Tibial artery (tissue), 4 donors: ENCODE data around the gene CWH43.

Experiments used
- DNase-seq, 2 donors: peaks; one replicate each; pipeline ENCODE4 v3.0.0-alpha.2; 2019
- H3K27ac ChIP-seq, 2 donors: fragments of 200-600 bp; sonication (generic) in 1 of 2; 1 replicate in 1 of 2; 2 replicates in 1 of 2; pipeline ENCODE4 v1.5.1; 2018 to 2019; ENCODE audit warnings: mild to moderate bottlenecking in 1 of 2
- H3K27me3 ChIP-seq, 2 donors: fragments of 200-600 bp; sonication (generic) in 1 of 2; one replicate each; pipeline versions ENCODE4 v1.5.1 to v1.6.0; 2016 to 2019
- H3K36me3 ChIP-seq, 3 donors: fragments of 200-600 bp; sonication (generic) in 2 of 3; one replicate each; pipeline ENCODE4 v1.5.1; 2016 to 2019; ENCODE audit warnings: mild to moderate bottlenecking in 2 of 3
- H3K4me1 ChIP-seq, 4 donors: fragments of 200-600 bp; sonication (generic) in 2 of 4; 1 replicate in 3 of 4; 2 replicates in 1 of 4; pipeline ENCODE4 v1.5.1; 2016 to 2019
- H3K4me3 ChIP-seq, 2 donors: fragments of 200-600 bp; sonication (generic) in 1 of 2; 1 replicate in 1 of 2; 2 replicates in 1 of 2; pipeline ENCODE4 v1.5.1; 2018 to 2019; ENCODE audit warnings: mild to moderate bottlenecking in 2 of 2
- H3K9me3 ChIP-seq, 3 donors: fragments of 200-600 bp; sonication (generic) in 1 of 3; one replicate each; pipeline ENCODE4 v1.5.1; 2016 to 2019
- intact Hi-C: fragments of 100-400 bp; cut with DNase I; formaldehyde crosslinking; loops from one replicate; pipeline ENCODE4 v1.15.0; 2023; ENCODE audit warnings: low total_unique reads
- TF ChIP-seq, protein P1 (sequence below), 2 experiments: fragments of 200-600 bp in 1 of 2; fragments of 450-650 bp in 1 of 2; IDR thresholded peaks; one replicate each; pipeline ENCODE4 v1.5.1; 2017 to 2019; ENCODE audit warnings: antibody characterized with exemption in 2 of 2, mild to moderate bottlenecking in 1 of 2, moderate library complexity in 1 of 2

Gene CWH43

DNA sequence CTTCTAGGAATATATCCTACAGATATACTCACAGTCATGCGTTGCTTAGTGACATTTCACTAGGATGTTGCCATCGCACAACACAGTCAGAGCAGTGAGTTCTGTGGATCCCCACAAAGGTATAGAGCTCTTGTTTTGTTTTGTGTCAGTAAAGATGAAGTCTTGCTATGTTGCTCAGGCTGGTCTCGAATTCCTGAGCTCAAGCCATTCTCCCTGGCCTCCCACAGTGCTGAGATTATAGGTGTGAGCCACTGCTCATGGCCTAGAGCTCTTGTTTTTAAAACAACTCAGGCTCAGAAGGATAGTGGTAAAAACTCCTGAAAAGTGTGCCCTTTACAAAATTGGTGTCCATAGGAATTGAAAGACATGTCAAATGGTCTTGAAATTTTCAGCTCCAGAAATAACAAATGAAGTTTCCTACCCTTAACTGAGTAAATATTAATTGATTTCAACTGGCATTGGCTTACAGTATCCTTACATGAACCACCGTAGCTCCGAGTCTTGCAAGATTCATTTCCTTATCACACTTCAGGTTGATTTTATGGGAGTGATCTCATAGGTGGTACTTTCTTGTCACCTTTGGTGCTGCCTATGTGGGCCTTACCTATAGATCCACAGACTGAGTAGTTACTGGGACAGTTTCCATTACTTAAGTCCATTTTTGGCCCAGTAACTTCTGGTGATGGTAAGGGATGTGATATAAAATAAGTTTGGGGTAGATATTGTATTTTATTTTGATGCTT is 3.6 kb downstream of the CWH43 start:
- H3K27ac ChIP-seq = no peak overlapping the region
- H3K27me3 ChIP-seq = peaks cover 0 to 28% of the 10 kb centered on the region in 2 donors
- H3K4me1 ChIP-seq = peaks cover 0 to 10% (median 9%) of the 10 kb centered on the region in 4 donors
- TF ChIP-seq, protein P1, sequence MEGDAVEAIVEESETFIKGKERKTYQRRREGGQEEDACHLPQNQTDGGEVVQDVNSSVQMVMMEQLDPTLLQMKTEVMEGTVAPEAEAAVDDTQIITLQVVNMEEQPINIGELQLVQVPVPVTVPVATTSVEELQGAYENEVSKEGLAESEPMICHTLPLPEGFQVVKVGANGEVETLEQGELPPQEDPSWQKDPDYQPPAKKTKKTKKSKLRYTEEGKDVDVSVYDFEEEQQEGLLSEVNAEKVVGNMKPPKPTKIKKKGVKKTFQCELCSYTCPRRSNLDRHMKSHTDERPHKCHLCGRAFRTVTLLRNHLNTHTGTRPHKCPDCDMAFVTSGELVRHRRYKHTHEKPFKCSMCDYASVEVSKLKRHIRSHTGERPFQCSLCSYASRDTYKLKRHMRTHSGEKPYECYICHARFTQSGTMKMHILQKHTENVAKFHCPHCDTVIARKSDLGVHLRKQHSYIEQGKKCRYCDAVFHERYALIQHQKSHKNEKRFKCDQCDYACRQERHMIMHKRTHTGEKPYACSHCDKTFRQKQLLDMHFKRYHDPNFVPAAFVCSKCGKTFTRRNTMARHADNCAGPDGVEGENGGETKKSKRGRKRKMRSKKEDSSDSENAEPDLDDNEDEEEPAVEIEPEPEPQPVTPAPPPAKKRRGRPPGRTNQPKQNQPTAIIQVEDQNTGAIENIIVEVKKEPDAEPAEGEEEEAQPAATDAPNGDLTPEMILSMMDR (IDR thresholded peaks at IDR 0.05) = no peak
- intact Hi-C loops = no loop called here
- no peaks in the 10 kb centered on the region for H3K36me3 ChIP-seq
- no peak for DNase-seq
- H3K4me3 ChIP-seq = no peak overlapping the region
- H3K9me3 ChIP-seq = no peaks in the 10 kb centered on the region

DNA sequence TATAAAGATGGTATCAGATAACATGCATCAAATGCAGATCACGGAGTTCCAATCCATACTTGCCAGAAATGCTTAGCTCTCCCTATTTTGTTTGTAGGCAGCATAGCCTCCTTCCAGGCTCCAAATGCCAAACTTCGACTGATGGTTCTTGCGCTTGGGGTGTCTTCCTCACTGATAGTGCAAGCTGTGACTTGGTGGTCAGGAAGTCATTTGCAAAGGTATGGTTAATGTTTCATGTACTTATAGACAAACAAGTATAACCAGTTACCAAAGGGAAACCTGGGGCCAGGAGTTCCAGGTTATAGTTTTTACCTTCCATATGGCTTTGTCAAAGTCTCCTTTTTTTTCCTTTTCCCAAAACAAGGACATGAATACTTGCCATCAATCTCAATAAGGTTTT is 5.3 kb downstream of the CWH43 start:
- intact Hi-C loops = no loop called here
- DNase-seq = no peak
- TF ChIP-seq, protein P1 (IDR thresholded peaks at IDR 0.05) = no peak

DNA sequence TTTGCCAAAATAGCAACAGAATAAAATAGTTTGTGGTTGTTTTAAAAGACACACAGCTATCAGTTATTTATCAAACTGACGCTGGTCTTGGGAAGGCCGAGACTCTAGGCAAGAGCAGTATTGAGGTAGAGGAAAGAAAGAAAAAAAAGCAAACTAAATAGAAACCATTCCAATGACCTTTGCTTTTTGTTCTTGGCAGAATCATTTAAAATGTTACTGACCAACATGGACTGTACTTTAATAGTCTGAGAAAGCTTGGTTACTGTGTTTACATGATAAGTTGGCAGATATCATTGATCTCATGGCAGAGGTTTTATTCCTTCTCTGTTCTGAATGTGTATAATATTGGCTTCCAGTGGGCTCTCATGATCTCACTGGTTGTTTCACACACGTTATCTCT is 11.9 kb downstream of the CWH43 start:
- H3K27me3 ChIP-seq = no peaks in the 10 kb centered on the region
- no peaks in the 10 kb centered on the region for H3K36me3 ChIP-seq
- DNase-seq = no peak
- TF ChIP-seq, protein P1 (IDR thresholded peaks at IDR 0.05) = no peak
- intact Hi-C loops = no loop called here
- H3K4me1 ChIP-seq = no peaks in the 10 kb centered on the region
- H3K27ac ChIP-seq = no peak overlapping the region
- no peaks in the 10 kb centered on the region for H3K9me3 ChIP-seq
- H3K4me3 ChIP-seq = no peak overlapping the region

More for the DNA sequence above, 5.3 kb downstream of the CWH43 start:
- Histone ChIP-seq H3K4me1 (peaks cover 0 to under 1% (median under 1%) of the 10 kb centered on the region in 4 donors), H3K27ac (no peak overlapping the region), H3K27me3 (peaks cover 0 to 11% of the 10 kb centered on the region in 2 donors), H3K4me3 (no peak overlapping the region), H3K36me3 (no peaks in the 10 kb centered on the region), H3K9me3 (no peaks in the 10 kb centered on the region)

DNA sequence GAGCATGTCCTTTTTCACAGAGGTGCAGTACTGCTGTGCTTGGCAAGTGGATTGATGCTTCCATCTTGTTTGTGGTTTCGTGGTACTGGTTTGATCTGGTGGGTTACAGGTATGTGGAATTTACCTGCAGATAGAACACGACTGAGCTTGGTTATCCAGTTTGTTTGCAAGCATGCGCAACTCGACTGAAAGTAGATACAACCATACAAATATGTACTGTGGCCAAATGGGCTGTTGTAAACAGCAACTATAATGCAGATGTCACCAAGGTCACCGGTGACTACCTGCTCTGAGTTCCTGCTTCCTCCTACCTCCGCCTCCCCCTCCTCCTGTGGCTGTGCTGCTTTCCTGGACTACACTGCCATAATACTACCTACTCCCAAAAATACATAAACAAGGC is 12.4 kb downstream of the CWH43 start:
- Histone ChIP-seq H3K4me1 (no peaks in the 10 kb centered on the region), H3K36me3 (no peaks in the 10 kb centered on the region), H3K27me3 (no peaks in the 10 kb centered on the region), H3K4me3 (no peak overlapping the region), H3K9me3 (no peaks in the 10 kb centered on the region), H3K27ac (no peak overlapping the region)
- TF ChIP-seq, protein P1 (IDR thresholded peaks at IDR 0.05) = no peak
- DNase-seq = no peak
- intact Hi-C loops = no loop called here

DNA sequence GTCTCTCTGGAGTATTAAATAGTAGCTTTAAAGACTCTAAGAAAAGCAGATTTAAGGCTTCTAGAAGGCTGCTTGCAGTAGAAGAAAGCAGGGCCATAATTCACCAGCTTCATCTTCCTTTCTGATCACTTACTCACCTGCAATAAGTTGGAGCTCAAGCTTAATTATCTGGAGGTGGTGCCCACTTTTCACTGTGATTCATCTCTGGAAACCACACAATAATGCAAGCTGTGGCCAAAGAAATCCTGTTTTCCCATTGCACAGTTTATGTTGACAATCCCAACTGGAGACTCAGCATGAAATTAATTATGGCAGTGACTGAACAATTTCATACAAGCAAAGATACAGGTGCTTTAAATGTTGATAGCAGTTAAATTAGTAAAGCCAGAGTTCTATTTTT is 14.7 kb downstream of the CWH43 start:
- Histone ChIP-seq H3K4me3 (no peak overlapping the region), H3K4me1 (no peaks in the 10 kb centered on the region), H3K27ac (no peak overlapping the region), H3K9me3 (no peaks in the 10 kb centered on the region), H3K27me3 (no peaks in the 10 kb centered on the region), H3K36me3 (no peaks in the 10 kb centered on the region)
- no peak for DNase-seq
- intact Hi-C loops = no loop called here
- TF ChIP-seq, protein P1 (IDR thresholded peaks at IDR 0.05) = no peak
